Gastrocnemius medialis (tissue), 4 donors: Measurements from ENCODE around the gene AMIGO2. TPM values are rescaled to one million over a fixed set of nuclear protein-coding genes. Genes with fewer than 3 reads are reported as not detected.

ENCODE experiments used
- ATAC-seq, 2 donors: fragments of 150-250 bp; one replicate each; pipeline ENCODE4 v1.9.1; 2016
- DNase-seq, 2 donors: peaks; one replicate each; pipeline ENCODE4 v3.0.0-alpha.2; 2019
- H3K27ac ChIP-seq, 4 donors: fragments of 200-600 bp; sonication (generic); 1 replicate in 1 of 4; 2 replicates in 3 of 4; pipeline ENCODE4 v1.5.1; 2016 to 2018; ENCODE audit warnings: mild to moderate bottlenecking in 2 of 4, moderate library complexity in 1 of 4
- H3K27me3 ChIP-seq, 3 donors: fragments of 200-600 bp; sonication (generic) in 2 of 3; 1 replicate in 1 of 3; 2 replicates in 2 of 3; pipeline versions ENCODE4 v1.5.1 to v1.6.0; 2016 to 2019; ENCODE audit warnings: mild to moderate bottlenecking in 1 of 3, moderate library complexity in 1 of 3
- H3K36me3 ChIP-seq, 2 donors: fragments of 200-600 bp; sonication (generic) in 1 of 2; one replicate each; pipeline ENCODE4 v1.5.1; 2017 to 2018
- H3K4me1 ChIP-seq, 2 donors: fragments of 200-600 bp; sonication (generic) in 1 of 2; one replicate each; pipeline ENCODE4 v1.5.1; 2016 to 2017; ENCODE audit warnings: mild to moderate bottlenecking in 2 of 2
- H3K4me3 ChIP-seq, 4 donors: fragments of 200-600 bp; sonication (generic) in 3 of 4; 1 replicate in 1 of 4; 2 replicates in 3 of 4; pipeline ENCODE4 v1.5.1; 2016 to 2019; ENCODE audit warnings: mild to moderate bottlenecking in 2 of 4
- H3K9me3 ChIP-seq, 3 donors: fragments of 200-600 bp; sonication (generic) in 2 of 3; 1 replicate in 1 of 3; 2 replicates in 2 of 3; pipeline ENCODE4 v1.5.1; 2016 to 2019
- CTCF ChIP-seq, 5 experiments: fragments of 450-650 bp in 3 of 5; fragments of 200-600 bp in 2 of 5; sonication (generic) in 2 of 5; IDR thresholded peaks in 4 of 5; conservative IDR thresholded peaks in 1 of 5; 1 replicate in 4 of 5; 2 replicates in 1 of 5; pipeline ENCODE4 v1.5.1; 2016 to 2019; ENCODE audit warnings: antibody characterized with exemption in 5 of 5, mild to moderate bottlenecking in 3 of 5, moderate library complexity in 3 of 5
- POLR2A ChIP-seq, 2 donors: fragments of 450-650 bp; IDR thresholded peaks; one replicate each; pipeline ENCODE4 v1.6.1; 2017; ENCODE audit warnings: antibody characterized with exemption in 2 of 2, mild to moderate bottlenecking in 2 of 2, moderate library complexity in 2 of 2
- in situ Hi-C, 4 donors: fragments of 200-750 bp; cut with MboI; loops; one replicate each; pipeline versions ENCODE4 v1.15.0 to v1.8.0; 2017; ENCODE audit warnings: low sequenced_read_pairs in 4 of 4
- intact Hi-C: fragments of 100-400 bp; cut with DNase I; formaldehyde crosslinking; loops from one replicate; pipeline ENCODE4 v1.15.1; 2023; ENCODE audit warnings: low total_unique reads
- total RNA-seq, 4 donors: library from RNA; depleted of rRNA; stranded (reverse); fragments of >200 nt; gene quantifications; one replicate each; pipeline versions ENCODE4 v1.1.0 to v1.2.3, GENCODE V29; 2016

The AMIGO2 gene
- total RNA-seq, 4 donors from 2014 or later, result 0.41 to 1.5 (median 0.51) TPM

- ATAC-seq (no peak), DNase-seq (no peak)
- peaks cover 0 to 23% (median 3%) of the 10 kb centered on the region in 3 donors for H3K27me3 ChIP-seq
- in situ Hi-C loops (no loop called here), intact Hi-C loops (loop anchor here (5.0 kb wide), 1 partner anchor 42 kb away; no protein-coding TSS in a partner anchor)
- H3K27ac ChIP-seq, result no peak overlapping the region
- no peaks in the 10 kb centered on the region for H3K9me3 ChIP-seq
- no peaks in the 10 kb centered on the region for H3K4me1 ChIP-seq
- TF ChIP-seq POLR2A (IDR thresholded peaks at IDR 0.05) (no peak), CTCF (IDR thresholded peaks at IDR 0.05 in 4 of 5, conservative IDR thresholded peaks at IDR 0.05 in 1 of 5) (no peak)
- H3K4me3 ChIP-seq, result no peak overlapping the region
- no peaks in the 10 kb centered on the region for H3K36me3 ChIP-seq
Measured at GRCh38 chr12:47073951-47074350, 5.8 kb downstream of the AMIGO2 start.

- DNase-seq (no peak), ATAC-seq (no peak)
- no peak overlapping the region for H3K27ac ChIP-seq
- TF ChIP-seq CTCF (IDR thresholded peaks at IDR 0.05 in 4 of 5, conservative IDR thresholded peaks at IDR 0.05 in 1 of 5) (peak in 3 of 5 experiments; percentile 14 to 43 (median 15)), POLR2A (IDR thresholded peaks at IDR 0.05) (no peak)
- in situ Hi-C loops, result no loop called here
- intact Hi-C loops, result loop anchor here (5.0 kb wide), 1 partner anchor 39 kb away; no protein-coding TSS in a partner anchor
- no peaks in the 10 kb centered on the region for H3K9me3 ChIP-seq
- H3K36me3 ChIP-seq, result no peaks in the 10 kb centered on the region
- peaks cover 0 to 6% (median 0%) of the 10 kb centered on the region in 3 donors for H3K27me3 ChIP-seq
- H3K4me3 ChIP-seq, result no peak overlapping the region
- no peaks in the 10 kb centered on the region for H3K4me1 ChIP-seq
Measured at GRCh38 chr12:47071241-47071852, 8.4 kb downstream of the AMIGO2 start.

- intact Hi-C loops (loop anchor here (5.0 kb wide), 1 partner anchor 38 kb away; no protein-coding TSS in a partner anchor), in situ Hi-C loops (no loop called here)
- H3K4me1 ChIP-seq, result no peaks in the 10 kb centered on the region
- H3K27me3 ChIP-seq, result no peaks in the 10 kb centered on the region
- TF ChIP-seq CTCF (IDR thresholded peaks at IDR 0.05 in 4 of 5, conservative IDR thresholded peaks at IDR 0.05 in 1 of 5), result no peak
- no peak for TF ChIP-seq POLR2A (IDR thresholded peaks at IDR 0.05)
- no peak overlapping the region for H3K27ac ChIP-seq
- no peaks in the 10 kb centered on the region for H3K36me3 ChIP-seq
- no peak for DNase-seq
- no peak overlapping the region for H3K4me3 ChIP-seq
- ATAC-seq, result no peak
- H3K9me3 ChIP-seq, result no peaks in the 10 kb centered on the region
Measured at GRCh38 chr12:47070310-47070709, 9.4 kb downstream of the AMIGO2 start.

GRCh38 chr12:47068539-47068938, 11.2 kb downstream of the AMIGO2 start:
- DNase-seq (no peak), ATAC-seq (no peak)
- Histone ChIP-seq H3K4me1 (no peaks in the 10 kb centered on the region), H3K27me3 (no peaks in the 10 kb centered on the region), H3K27ac (no peak overlapping the region), H3K4me3 (no peak overlapping the region), H3K9me3 (no peaks in the 10 kb centered on the region), H3K36me3 (no peaks in the 10 kb centered on the region)
- TF ChIP-seq CTCF (IDR thresholded peaks at IDR 0.05 in 4 of 5, conservative IDR thresholded peaks at IDR 0.05 in 1 of 5) (no peak), POLR2A (IDR thresholded peaks at IDR 0.05) (no peak)
- intact Hi-C loops, result no loop called here
- in situ Hi-C loops, result no loop called here
